GM18508 (cell line): ENCODE measurements around the gene ABCD3.

ENCODE experiments used
- ATAC-seq: cut with Tn5 transposase; IDR thresholded peaks from one replicate; pipeline ENCODE4 v1.9.1; 2021; ENCODE audit warnings: moderate number of reproducible peaks; ENCODE audit not compliant: insufficient read depth, unreplicated experiment

The ABCD3 gene

DNA sequence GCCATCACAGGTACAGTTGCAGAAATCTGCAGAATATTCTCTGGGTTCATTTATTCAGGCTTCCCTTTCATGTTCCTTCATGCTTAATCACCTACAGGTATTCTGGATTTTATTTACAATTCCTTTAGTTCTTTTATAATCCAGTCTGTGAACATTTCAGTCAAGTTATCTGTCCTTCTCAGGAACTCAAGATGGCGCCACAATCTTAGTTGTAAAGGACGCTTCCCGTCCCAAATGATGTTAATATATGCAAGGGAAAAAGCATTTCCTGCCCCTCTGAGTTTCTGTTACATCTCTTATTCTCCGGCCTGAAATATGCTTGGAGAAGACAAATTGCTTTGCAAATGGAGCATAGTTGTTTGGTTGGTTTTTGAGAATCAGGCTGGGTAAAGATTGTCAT lies 104.1 kb downstream of the ABCD3 start:
- ATAC-seq, result no peak

- ATAC-seq, result no peak
These were observed 106.3 kb downstream of the ABCD3 start for GRCh38 chr1:94524531-94524930.

- no peak for ATAC-seq
These were observed 108.2 kb downstream of the ABCD3 start for GRCh38 chr1:94526152-94526980.

DNA sequence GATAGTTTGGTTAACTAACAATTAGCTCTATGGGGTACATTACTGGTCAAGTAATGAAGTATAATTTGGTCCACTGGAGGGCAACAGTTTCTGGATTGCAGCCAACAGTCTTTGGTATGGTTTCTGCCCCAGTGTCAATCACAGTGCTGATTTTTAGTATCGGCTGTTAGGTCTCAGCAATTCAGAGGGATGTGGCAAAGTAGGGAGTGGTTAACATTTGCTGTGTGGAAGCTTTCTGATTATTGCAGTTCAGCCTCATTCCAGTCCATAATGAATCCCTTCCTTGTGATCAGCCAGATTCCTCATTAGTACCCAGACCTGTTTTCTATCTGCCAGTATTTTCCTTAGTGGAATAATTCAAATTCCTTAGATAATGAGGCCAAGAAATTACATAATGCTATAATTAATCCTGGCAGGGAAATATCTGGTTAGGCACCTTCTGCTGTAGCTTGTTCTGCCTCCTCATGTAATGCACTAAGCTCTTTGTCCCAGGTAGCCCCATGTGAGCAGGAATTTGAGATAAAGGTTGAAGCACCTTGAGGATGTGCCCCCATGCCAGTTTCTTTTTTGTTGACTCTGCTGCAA lies 109.3 kb downstream of the ABCD3 start:
- ATAC-seq, result no peak

GRCh38 chr1:94528299-94528698 lies 110.1 kb downstream of the ABCD3 start:
- no peak for ATAC-seq

- ATAC-seq, result no peak
These were observed 110.6 kb downstream of the ABCD3 start for GRCh38 chr1:94528826-94529225.

DNA sequence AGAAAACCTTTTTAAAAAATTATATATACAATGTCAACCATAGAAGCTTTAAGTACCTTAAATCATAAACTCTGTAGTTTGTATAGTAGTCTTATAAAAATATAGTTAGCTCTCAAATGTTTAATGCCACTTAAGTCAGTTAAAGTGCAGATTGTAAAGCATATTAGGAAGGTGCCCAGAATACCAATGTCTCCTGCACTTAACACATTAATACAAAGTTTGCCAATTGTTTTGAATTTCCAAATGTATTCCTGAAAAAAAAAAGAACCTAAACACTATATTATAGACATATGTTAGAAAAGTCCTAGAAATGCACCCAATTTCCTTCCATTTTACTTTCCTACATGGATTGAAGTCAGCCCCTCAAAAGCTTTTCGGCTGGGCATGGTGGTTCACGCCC lies 111.2 kb downstream of the ABCD3 start:
- ATAC-seq, result no peak

GRCh38 chr1:94530373-94530878 lies 112.2 kb downstream of the ABCD3 start:
- ATAC-seq, result no peak

DNA sequence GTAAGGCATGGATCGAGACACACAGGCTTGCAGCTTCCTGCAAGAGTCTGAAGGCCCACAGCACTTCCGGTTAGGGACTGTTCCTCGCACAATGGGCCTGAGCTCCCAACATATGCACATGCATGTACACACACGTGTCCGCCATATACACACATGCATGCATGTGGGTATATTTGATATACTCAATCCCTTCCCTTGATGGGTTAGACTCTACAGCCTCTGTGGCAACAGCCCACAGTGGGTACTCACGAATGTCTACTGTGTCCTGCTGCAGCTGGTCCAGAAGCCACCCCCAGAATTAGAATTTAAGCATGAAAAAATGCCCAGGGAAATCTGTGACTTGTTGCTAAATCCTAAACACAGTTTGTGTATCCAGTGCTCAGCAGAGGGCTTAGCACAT lies 113.5 kb downstream of the ABCD3 start:
- no peak for ATAC-seq

GRCh38 chr1:94532077-94532476 lies 113.9 kb downstream of the ABCD3 start:
- ATAC-seq, result no peak

DNA sequence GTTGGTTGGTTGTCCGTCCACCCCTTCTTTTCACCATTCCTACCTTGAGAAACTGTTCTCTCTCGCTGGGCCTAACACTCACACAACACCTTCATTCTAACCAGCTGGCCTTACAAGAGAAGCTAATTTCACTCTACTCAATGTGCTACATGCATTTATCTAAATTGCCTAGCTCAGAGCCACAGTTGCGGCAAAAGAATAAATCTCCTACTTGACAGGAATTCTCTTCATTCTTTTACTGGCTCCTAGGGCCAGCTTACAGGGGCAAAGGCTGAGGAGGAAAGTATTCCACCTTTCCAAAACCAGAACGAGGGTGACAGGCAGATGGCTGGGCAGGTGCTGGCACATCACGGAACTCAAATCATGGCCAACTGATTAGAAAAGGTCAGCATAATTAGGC lies 116.9 kb downstream of the ABCD3 start:
- ATAC-seq, result no peak

GRCh38 chr1:94535879-94536278 lies 117.7 kb downstream of the ABCD3 start:
- ATAC-seq, result no peak

DNA sequence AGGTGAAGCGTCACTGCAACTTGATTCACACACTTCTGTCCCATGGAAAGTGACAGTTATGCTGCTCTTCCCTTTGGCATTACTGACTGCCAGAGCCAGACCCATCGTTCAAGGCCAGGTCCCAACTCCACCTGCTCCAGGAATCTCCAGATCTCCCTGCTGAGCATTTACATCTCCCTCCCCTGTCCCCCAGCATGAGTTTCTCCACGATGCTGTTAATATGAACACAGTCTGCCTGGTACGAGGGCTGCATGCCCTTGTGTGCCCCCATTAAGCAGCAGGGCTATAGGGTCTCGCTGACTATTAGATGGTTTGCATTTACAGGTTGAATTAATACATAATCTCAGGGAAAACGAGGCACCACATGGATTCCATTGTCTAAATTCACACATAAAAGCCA lies 119.1 kb downstream of the ABCD3 start:
- ATAC-seq, result no peak

DNA sequence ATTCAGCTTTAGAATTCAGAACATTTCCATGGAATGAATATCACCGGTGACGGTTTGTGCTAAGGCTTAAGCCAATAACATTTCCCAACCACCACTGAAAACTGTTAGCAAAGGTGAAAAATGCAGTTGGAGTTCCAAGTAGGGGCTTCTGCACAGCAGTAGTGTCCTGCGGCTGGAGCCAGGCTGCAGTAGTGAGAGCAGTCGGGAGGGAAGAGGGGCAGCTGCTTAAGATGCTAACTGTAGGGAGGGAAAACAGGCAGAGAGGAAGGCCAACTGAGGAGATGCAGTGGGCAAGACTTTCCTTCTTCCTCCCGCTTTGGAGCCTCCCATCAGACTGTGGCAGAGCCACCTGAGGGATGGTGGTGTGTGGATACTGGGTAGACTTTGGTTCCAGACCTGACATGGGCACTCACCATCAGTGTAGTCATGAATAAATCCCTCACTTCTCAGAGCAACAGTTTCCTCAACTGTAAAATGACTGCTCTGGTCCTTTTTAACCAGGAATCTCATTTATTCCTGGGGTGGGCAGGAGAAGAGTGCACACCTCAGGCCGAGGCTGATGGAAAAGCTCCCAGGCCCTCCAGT lies 120.1 kb downstream of the ABCD3 start:
- ATAC-seq, result no peak

DNA sequence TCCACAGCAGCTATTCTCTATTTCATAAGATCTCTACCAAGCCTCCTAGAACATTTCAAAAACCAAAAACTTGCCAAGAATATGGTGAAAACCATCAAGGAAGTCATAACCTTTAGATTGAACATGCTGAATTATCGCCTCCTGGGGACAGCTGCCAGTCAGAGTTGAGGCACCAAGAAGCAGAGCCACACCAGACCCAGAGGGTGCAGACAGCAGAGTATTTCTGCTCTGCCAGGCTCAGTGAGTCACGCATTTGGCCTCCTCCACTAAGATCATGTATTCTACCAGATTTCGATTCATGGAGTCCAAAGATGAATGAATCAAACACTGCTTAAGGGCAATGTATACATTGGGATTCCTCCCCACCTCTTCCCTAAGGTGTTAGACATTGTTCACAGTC lies 121.3 kb downstream of the ABCD3 start:
- ATAC-seq, result no peak

GRCh38 chr1:94540440-94541245 lies 122.5 kb downstream of the ABCD3 start:
- ATAC-seq, result no peak

GRCh38 chr1:94541246-94542087 lies 123.3 kb downstream of the ABCD3 start, which contains the start of gene F3:
Gene F3 (minus strand): TSS chr1:94541759. CDS start chr1:94541636, 123 bp downstream.
- no peak for ATAC-seq

DNA sequence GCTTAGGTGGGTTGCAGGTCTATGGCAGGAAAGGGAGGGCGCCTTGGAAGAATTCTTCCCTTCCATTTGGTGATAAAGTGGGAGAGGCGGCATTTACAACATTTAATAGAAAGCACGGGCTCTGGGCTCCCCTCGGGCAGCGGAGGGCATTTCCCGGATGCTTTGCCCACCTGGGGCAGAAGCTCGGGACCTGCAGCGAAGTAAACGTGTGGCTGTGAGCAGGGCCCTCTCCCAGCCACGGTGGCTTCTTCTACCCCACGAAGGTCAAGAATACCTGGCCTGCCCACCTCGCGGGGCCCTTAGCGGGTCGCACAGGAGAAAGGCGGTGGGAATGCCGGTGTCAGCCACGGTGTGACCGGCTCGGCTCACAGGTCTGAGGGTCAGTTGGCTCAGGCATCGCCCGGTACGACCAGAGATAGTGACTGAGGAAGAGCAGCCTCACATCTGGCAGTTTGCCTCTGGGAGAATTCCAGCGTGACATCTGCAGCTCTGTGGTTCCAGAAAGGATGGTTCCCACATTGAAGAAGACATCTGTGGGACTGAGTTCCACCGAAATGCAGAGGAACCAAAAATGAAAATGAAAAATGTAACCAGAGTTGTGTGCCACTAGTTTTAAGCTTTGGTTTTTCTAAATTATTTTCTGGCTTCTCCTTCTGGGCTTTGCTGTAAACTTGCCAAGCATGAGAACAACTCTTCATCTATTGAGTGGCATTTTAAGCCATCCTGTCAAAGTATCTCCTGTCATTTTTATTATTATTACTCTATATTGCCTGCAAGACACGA lies 124.1 kb downstream of the ABCD3 start:
- ATAC-seq, result no peak

GRCh38 chr1:94543001-94543400 lies 124.8 kb downstream of the ABCD3 start:
- no peak for ATAC-seq
